GM12801 (cell line): ENCODE data around the gene RAB3C.

ENCODE experiments used
- TF ChIP-seq, protein P1 (sequence below): IDR thresholded peaks from one replicate; pipeline ENCODE4 v1.5.1; 2011; ENCODE audit warnings: control low read depth; ENCODE audit not compliant: insufficient read length; ENCODE audit errors: extremely low read depth

RAB3C gene

DNA sequence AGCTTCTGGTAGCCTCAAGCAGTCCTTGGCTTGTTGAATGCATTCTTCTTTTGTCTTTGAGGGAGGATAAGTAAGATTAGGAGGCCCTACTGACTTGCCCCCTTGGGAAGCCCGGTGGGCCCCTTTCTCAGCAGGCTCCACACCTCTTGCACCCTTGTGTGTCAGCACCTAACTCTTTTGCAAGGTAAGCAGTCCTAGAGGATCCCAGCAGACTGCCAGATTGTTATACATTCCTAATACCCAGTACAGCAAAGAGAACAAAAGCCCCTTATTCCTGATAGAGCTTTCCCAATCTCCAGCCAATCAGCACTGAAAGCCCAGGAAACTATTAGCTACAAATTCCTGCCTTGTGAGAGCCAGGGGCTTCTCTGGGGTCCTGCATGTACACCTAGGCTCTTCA is 152.8 kb downstream of the RAB3C start:
- TF ChIP-seq, protein P1, sequence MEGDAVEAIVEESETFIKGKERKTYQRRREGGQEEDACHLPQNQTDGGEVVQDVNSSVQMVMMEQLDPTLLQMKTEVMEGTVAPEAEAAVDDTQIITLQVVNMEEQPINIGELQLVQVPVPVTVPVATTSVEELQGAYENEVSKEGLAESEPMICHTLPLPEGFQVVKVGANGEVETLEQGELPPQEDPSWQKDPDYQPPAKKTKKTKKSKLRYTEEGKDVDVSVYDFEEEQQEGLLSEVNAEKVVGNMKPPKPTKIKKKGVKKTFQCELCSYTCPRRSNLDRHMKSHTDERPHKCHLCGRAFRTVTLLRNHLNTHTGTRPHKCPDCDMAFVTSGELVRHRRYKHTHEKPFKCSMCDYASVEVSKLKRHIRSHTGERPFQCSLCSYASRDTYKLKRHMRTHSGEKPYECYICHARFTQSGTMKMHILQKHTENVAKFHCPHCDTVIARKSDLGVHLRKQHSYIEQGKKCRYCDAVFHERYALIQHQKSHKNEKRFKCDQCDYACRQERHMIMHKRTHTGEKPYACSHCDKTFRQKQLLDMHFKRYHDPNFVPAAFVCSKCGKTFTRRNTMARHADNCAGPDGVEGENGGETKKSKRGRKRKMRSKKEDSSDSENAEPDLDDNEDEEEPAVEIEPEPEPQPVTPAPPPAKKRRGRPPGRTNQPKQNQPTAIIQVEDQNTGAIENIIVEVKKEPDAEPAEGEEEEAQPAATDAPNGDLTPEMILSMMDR = no peak

DNA sequence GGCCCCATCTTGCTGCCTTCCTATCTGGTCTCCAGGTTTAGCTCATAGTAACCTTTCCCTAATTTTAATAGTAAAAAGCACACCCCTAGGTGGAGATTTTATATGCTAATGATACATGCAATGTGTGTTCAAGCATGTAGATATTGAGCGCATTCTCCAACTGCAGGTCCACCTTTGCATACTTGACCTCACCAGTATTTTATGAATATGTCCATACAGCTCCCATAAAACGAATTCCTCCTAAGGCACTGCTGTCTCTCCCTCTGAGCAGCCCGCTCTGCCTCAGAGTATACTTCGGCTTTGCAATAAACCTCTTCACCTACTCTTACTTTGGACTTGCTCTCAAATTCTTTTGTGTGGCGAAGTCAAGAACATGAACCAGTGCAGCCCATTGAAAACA is 153.3 kb downstream of the RAB3C start:
- TF ChIP-seq, protein P1 = no peak

DNA sequence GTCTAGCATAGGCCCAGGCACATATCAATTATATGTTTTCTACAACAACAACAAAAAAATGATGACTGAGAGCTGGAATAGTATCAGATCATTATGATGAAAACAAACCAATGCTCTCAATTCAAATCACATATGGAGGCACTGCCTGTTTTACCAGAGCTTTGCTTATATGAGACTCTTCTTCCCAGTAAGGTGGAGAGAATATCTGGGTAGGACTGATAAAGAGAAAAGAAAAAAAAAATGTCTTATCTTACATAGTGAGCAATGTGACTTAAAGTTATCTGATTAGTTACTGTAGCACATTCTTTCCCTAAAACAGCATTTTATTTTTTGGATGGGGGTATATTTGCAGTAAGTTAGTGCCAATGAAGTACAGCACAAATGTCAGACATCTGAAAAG is 154.8 kb downstream of the RAB3C start:
- TF ChIP-seq, protein P1 = no peak

DNA sequence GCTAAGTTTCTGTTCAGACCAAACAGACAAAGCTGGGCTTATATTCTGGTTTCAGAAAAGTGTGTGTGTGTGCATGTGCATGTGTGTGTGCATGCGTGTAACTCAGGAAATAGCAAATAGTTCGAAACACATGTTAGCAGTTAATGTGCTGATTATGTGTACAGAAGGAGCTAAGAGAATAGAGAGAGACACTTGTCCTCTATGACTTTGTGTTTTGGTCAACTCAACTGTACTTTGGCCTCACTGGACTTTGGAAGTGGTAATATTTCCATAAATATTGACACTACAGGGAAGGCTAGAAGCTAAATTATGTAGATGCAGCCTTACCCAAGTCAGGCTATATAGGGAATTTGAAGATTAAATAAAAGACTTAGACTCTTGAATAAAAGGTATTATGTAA is 155.5 kb downstream of the RAB3C start:
- TF ChIP-seq, protein P1 = no peak

DNA sequence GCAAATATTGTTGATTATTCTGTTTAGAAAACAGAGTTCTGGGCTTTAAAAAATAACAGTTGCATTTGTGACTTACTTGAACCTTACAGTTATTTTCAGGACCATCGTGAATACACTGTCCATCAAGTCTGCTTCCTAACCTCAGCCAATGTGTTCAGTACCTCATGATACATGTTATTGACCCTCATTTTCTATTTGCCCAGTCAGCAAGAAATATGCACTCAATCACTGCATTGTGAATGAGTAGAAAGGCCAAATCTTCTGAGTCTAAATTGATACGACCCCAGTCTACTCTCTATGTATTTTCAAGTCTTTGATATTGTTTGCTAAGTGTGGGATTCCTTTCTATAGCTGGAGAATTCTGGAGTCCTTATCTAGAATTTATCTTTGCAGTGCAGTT is 156.2 kb downstream of the RAB3C start:
- TF ChIP-seq, protein P1 = no peak

DNA sequence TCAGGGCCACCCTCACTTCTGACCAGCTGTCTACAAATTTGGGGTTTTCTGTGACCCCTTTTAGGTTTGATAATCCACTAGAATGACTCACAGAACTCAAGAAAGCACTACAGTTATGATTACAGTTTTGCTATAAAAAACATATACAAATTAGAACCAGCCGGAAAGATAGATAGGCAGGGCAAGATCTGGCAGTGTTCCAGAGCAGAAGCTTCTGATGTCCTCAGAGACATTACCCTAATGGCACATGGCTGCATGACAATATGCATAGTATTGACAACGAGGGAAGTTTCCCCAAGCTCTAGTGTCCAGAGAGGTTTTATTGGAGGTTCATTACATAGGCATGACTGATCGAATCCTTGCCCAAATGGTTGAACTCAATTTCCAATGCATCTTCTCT is 158.1 kb downstream of the RAB3C start:
- TF ChIP-seq, protein P1 = no peak

DNA sequence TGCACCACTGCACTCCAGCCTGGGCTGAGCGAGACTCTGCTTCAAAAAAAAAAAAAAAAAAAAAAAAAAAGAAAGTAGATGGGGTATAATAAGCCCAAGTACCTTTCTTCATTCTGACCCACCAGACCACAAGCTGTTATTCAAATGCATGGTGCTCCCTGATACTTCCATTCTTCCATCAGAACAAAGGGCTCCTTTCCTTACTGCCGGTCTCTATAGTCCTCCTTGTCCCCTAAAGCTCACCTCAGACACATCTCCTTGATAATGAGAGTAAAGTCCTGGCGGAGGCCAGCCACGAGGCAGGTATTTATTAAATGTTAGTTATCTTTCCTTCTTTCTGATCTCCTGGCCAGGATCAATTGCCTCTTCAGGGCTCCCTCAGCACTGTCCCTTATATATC is 162.5 kb downstream of the RAB3C start:
- TF ChIP-seq, protein P1 = no peak

DNA sequence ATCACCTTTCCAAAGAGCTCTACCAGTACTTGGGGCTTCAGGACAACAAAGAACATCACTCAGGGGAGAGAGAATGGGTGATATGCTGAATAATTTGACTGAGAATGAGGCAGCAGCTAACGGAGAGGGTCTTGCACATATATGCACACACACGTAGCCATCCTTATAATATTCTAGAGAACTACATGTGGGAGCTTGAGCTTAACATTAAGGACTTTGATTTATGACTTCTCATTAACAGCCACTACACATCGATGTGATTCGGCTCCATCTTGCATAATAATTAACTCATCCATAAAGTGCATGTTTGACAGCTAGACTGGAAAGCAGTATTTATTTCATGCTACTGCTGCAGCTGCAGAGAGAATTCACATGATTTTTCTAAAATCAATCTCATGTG is 163.4 kb downstream of the RAB3C start:
- TF ChIP-seq, protein P1 = no peak
